ENCODE data around the gene LIPM. TPM values are rescaled to one million over a fixed set of nuclear protein-coding genes. Genes with fewer than 3 reads are reported as not detected.

The LIPM gene
- total and polyA plus RNA-seq, 7 donors: not detected

- 93 to 96% methylated on average over 5 of the region's 5 CpGs for WGBS, 2 donors
- Histone ChIP-seq H3K27ac (no peak overlapping the region), H3K4me1 (no peaks in the 10 kb centered on the region), H3K9me3 (no peaks in the 10 kb centered on the region), H3K36me3 (no peaks in the 10 kb centered on the region), H3K27me3 (no peaks in the 10 kb centered on the region), H3K4me3 (no peak overlapping the region)
- TF ChIP-seq POLR2A (IDR thresholded peaks at IDR 0.05) (no peak), EP300 (IDR thresholded peaks at IDR 0.05) (no peak), POLR2AphosphoS5 (IDR thresholded peaks at IDR 0.05) (no peak)
- TF ChIP-seq, protein P1, sequence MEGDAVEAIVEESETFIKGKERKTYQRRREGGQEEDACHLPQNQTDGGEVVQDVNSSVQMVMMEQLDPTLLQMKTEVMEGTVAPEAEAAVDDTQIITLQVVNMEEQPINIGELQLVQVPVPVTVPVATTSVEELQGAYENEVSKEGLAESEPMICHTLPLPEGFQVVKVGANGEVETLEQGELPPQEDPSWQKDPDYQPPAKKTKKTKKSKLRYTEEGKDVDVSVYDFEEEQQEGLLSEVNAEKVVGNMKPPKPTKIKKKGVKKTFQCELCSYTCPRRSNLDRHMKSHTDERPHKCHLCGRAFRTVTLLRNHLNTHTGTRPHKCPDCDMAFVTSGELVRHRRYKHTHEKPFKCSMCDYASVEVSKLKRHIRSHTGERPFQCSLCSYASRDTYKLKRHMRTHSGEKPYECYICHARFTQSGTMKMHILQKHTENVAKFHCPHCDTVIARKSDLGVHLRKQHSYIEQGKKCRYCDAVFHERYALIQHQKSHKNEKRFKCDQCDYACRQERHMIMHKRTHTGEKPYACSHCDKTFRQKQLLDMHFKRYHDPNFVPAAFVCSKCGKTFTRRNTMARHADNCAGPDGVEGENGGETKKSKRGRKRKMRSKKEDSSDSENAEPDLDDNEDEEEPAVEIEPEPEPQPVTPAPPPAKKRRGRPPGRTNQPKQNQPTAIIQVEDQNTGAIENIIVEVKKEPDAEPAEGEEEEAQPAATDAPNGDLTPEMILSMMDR (IDR thresholded peaks at IDR 0.05): no peak
- intact Hi-C loops (cut with DNase I): loop anchor here (5.0 kb wide), 2 partner anchors 43 to 153 kb away; partner anchors contain the start of genes FAS and STAMBPL1
- no peak for DNase-seq
These were observed 36.3 kb downstream of the LIPM start for GRCh38 chr10:88838766-88839350.

DNA sequence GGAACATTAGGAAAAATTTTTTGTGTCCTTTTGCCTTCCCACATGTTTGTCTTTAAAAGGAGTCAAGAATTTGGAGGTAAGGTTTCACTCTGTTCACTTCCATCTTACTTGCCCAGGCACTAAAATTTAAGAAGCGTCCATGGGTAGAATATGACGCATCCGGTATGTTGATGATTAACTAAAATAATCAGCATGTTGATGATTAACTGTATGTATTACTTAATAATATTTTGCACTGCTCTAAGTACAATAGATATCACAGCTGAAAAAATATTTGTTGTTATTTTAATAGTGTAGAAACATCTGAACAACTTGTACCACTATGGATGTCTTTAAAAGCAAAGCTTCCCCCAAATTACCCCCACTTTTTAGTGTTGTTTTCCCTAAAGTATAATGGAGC lies 37.6 kb downstream of the LIPM start:
- Histone ChIP-seq H3K9me3 (no peaks in the 10 kb centered on the region), H3K27me3 (no peaks in the 10 kb centered on the region), H3K36me3 (no peaks in the 10 kb centered on the region), H3K4me3 (no peak overlapping the region), H3K27ac (no peak overlapping the region), H3K4me1 (no peaks in the 10 kb centered on the region)
- 89 to 94% methylated on average over 3 of the region's 3 CpGs for WGBS, 2 donors
- DNase-seq: no peak
- TF ChIP-seq POLR2AphosphoS5 (IDR thresholded peaks at IDR 0.05) (no peak), EP300 (IDR thresholded peaks at IDR 0.05) (no peak), POLR2A (IDR thresholded peaks at IDR 0.05) (no peak)
- TF ChIP-seq, protein P1 (IDR thresholded peaks at IDR 0.05): no peak
- intact Hi-C loops (cut with DNase I): no loop called here

- Histone ChIP-seq H3K36me3 (no peaks in the 10 kb centered on the region), H3K4me1 (no peaks in the 10 kb centered on the region), H3K27ac (no peak overlapping the region), H3K27me3 (no peaks in the 10 kb centered on the region), H3K4me3 (no peak overlapping the region), H3K9me3 (no peaks in the 10 kb centered on the region)
- TF ChIP-seq, protein P1 (IDR thresholded peaks at IDR 0.05): no peak
- TF ChIP-seq POLR2A (IDR thresholded peaks at IDR 0.05): no peak
- TF ChIP-seq EP300 (IDR thresholded peaks at IDR 0.05): no peak
- no peak for TF ChIP-seq POLR2AphosphoS5 (IDR thresholded peaks at IDR 0.05)
- intact Hi-C loops (cut with DNase I): no loop called here
- 88 to 91% methylated on average over 5 of the region's 5 CpGs for WGBS, 2 donors
- no peak for DNase-seq
These were observed 38.4 kb downstream of the LIPM start for GRCh38 chr10:88840881-88841280.

GRCh38 chr10:88841316-88842111 lies 39.0 kb downstream of the LIPM start:
- no peak for DNase-seq
- Histone ChIP-seq H3K4me1 (no peaks in the 10 kb centered on the region), H3K36me3 (no peaks in the 10 kb centered on the region), H3K4me3 (no peak overlapping the region), H3K27me3 (no peaks in the 10 kb centered on the region), H3K9me3 (no peaks in the 10 kb centered on the region), H3K27ac (no peak overlapping the region)
- 81 to 82% methylated on average over 6 of the region's 6 CpGs for WGBS, 2 donors
- TF ChIP-seq, protein P1 (IDR thresholded peaks at IDR 0.05): no peak
- TF ChIP-seq POLR2AphosphoS5 (IDR thresholded peaks at IDR 0.05): no peak
- TF ChIP-seq EP300 (IDR thresholded peaks at IDR 0.05): no peak
- TF ChIP-seq POLR2A (IDR thresholded peaks at IDR 0.05): no peak
- intact Hi-C loops (cut with DNase I): no loop called here

Measured in sigmoid colon (tissue), 7 donors.